Measurements from ENCODE around the gene KIFAP3. TPM values are rescaled to one million over a fixed set of nuclear protein-coding genes. Genes with fewer than 3 reads are reported as not detected.
"Not testable (repeated sequence)": the region's sequence is repeated elsewhere in the genome, so short reads cannot be mapped to it uniquely, and the experiment has no call there.

Gene KIFAP3
- total and polyA plus RNA-seq, 2 donors (not counting 1 experiment from before 2014, with no cell fraction given) = 30.2 to 42.9 TPM

GRCh38 chr1:170077926-170078325, 3.4 kb upstream of the KIFAP3 start:
- Histone ChIP-seq H3K27me3 (ENCODE audit: control insufficient read depth, insufficient read depth, low read length) (no peaks in the 10 kb centered on the region), H3K27ac (ENCODE audit: insufficient read depth, low read length) (no peak overlapping the region), H4K20me1 (ENCODE audit: control insufficient read depth, extremely low read depth, insufficient read depth, low read length) (no peaks in the 10 kb centered on the region), H3K36me3 (ENCODE audit: control insufficient read depth, insufficient read depth, low read length) (no peaks in the 10 kb centered on the region), H3K4me2 (ENCODE audit: extremely low read depth, insufficient read depth, low read length) (no peak overlapping the region), H3K9me3 (ENCODE audit: control insufficient read depth, insufficient read depth, low read depth, low read length) (no peaks in the 10 kb centered on the region), H3K4me1 (ENCODE audit: control insufficient read depth, extremely low read depth, insufficient read depth, low read length) (no peaks in the 10 kb centered on the region), H2AFZ (ENCODE audit: low read length) (no peak overlapping the region), H3K4me3 (replicated peaks in 1 of 4; ENCODE audit: control extremely low read depth in 1 of 4, insufficient read depth in 1 of 4, low read depth in 3 of 4, low read length in 4 of 4) (no peak overlapping the region), H3K79me2 (ENCODE audit: control insufficient read depth, insufficient read depth, low read length) (peaks cover 10% of the 10 kb centered on the region), H3K9ac (ENCODE audit: insufficient read depth, low read length) (no peak overlapping the region)
- TF ChIP-seq CTCF (conservative IDR thresholded peaks at IDR 0.05 in 1 of 2, IDR thresholded peaks at IDR 0.05 in 1 of 2; ENCODE audit: low read depth in 1 of 2, low read length in 2 of 2) = no peak
- no peak for TF ChIP-seq EZH2 (IDR thresholded peaks at IDR 0.05; ENCODE audit: low read length, missing control alignments)
- no peak for DNase-seq (ENCODE audit: low read depth in 2 of 2)

GRCh38 chr1:170076952-170077351, 2.5 kb upstream of the KIFAP3 start:
- not testable (repeated sequence) for DNase-seq (ENCODE audit: low read depth in 2 of 2); H3K27ac ChIP-seq (ENCODE audit: insufficient read depth, low read length); H3K4me2 ChIP-seq (ENCODE audit: extremely low read depth, insufficient read depth, low read length); H3K9ac ChIP-seq (ENCODE audit: insufficient read depth, low read length); H4K20me1 ChIP-seq (ENCODE audit: control insufficient read depth, extremely low read depth, insufficient read depth, low read length); H3K4me1 ChIP-seq (ENCODE audit: control insufficient read depth, extremely low read depth, insufficient read depth, low read length); H3K36me3 ChIP-seq (ENCODE audit: control insufficient read depth, insufficient read depth, low read length); H3K9me3 ChIP-seq (ENCODE audit: control insufficient read depth, insufficient read depth, low read depth, low read length); H3K4me3 ChIP-seq (replicated peaks in 1 of 4; ENCODE audit: control extremely low read depth in 1 of 4, insufficient read depth in 1 of 4, low read depth in 3 of 4, low read length in 4 of 4); H2AFZ ChIP-seq (ENCODE audit: low read length); H3K27me3 ChIP-seq (ENCODE audit: control insufficient read depth, insufficient read depth, low read length)
- peaks cover 14% of the 10 kb centered on the region for H3K79me2 ChIP-seq (ENCODE audit: control insufficient read depth, insufficient read depth, low read length)

- Histone ChIP-seq H3K9ac (ENCODE audit: insufficient read depth, low read length) (no peak overlapping the region), H3K27ac (ENCODE audit: insufficient read depth, low read length) (no peak overlapping the region), H3K4me1 (ENCODE audit: control insufficient read depth, extremely low read depth, insufficient read depth, low read length) (no peaks in the 10 kb centered on the region), H4K20me1 (ENCODE audit: control insufficient read depth, extremely low read depth, insufficient read depth, low read length) (no peaks in the 10 kb centered on the region), H3K4me3 (replicated peaks in 1 of 4; ENCODE audit: control extremely low read depth in 1 of 4, insufficient read depth in 1 of 4, low read depth in 3 of 4, low read length in 4 of 4) (no peak overlapping the region), H3K79me2 (ENCODE audit: control insufficient read depth, insufficient read depth, low read length) (peaks cover 18% of the 10 kb centered on the region), H2AFZ (ENCODE audit: low read length) (no peak overlapping the region), H3K9me3 (ENCODE audit: control insufficient read depth, insufficient read depth, low read depth, low read length) (no peaks in the 10 kb centered on the region), H3K36me3 (ENCODE audit: control insufficient read depth, insufficient read depth, low read length) (no peaks in the 10 kb centered on the region), H3K4me2 (ENCODE audit: extremely low read depth, insufficient read depth, low read length) (no peak overlapping the region), H3K27me3 (ENCODE audit: control insufficient read depth, insufficient read depth, low read length) (no peaks in the 10 kb centered on the region)
- TF ChIP-seq CTCF (conservative IDR thresholded peaks at IDR 0.05 in 1 of 2, IDR thresholded peaks at IDR 0.05 in 1 of 2; ENCODE audit: low read depth in 1 of 2, low read length in 2 of 2) = no peak
- TF ChIP-seq EZH2 (IDR thresholded peaks at IDR 0.05; ENCODE audit: low read length, missing control alignments) = no peak
- no peak for DNase-seq (ENCODE audit: low read depth in 2 of 2)
Measured at GRCh38 chr1:170076199-170076598, 1.7 kb upstream of the KIFAP3 start.
